Endothelial cell of umbilical vein (primary cell): ENCODE results near the gene SULF2. TPM values are rescaled to one million over a fixed set of nuclear protein-coding genes. Genes with fewer than 3 reads are reported as not detected.

ENCODE experiments used
- BruUV-seq: library from RNA; stranded (reverse); fragments of 400-500 nt; replicated peaks from 2 replicates; lab custom pipeline; 2021; lab: Mats Ljungman, UMichigan
- CTCF ChIA-PET: fragments of 300-600, 350-600 bp; sonication (Branson Sonifier 250); formaldehyde crosslinking; loops from one replicate; lab custom pipeline; 2021; ENCODE audit warnings: antibody characterized with exemption, inconsistent platforms; lab: Charles Lee
- POLR2A ChIA-PET: fragments of 300-600, 350-600 bp; sonication (Branson Sonifier 250); formaldehyde crosslinking; loops from one replicate; lab custom pipeline; 2021; ENCODE audit warnings: antibody characterized with exemption, inconsistent platforms; lab: Charles Lee
- DNase-seq: peaks from one replicate; pipeline ENCODE4 v3.0.0-alpha.2; 2011; ENCODE audit warnings: low read depth, low spot score
- FAIRE-seq: peaks from 2 replicates; lab custom pipeline; 2011; peaks lifted over from hg19 to GRCh38; lab: Jason Lieb, UNC
- H2AFZ ChIP-seq: 2 replicates; pipeline ENCODE4 v1.6.0; 2012; ENCODE audit warnings: low read depth, low read length, control low read depth, inconsistent platforms
- H3K27ac ChIP-seq: 2 replicates; pipeline ENCODE4 v1.5.1; 2011; ENCODE audit warnings: low read depth, mild to moderate bottlenecking, control low read depth, low read length, moderate library complexity; ENCODE audit not compliant: insufficient read depth
- H3K27me3 ChIP-seq, 2 experiments: 2 replicates each; pipeline versions ENCODE4 v1.6.0 to v1.6.1; 2011; ENCODE audit warnings: low read length in 2 of 2, mixed read lengths in 1 of 2; ENCODE audit not compliant: control insufficient read depth in 2 of 2, insufficient read depth in 2 of 2
- H3K36me3 ChIP-seq, 2 experiments: 2 replicates in 1 of 2; 3 replicates in 1 of 2; pipeline ENCODE4 v1.5.1; 2011; ENCODE audit warnings: low read length in 2 of 2, mild to moderate bottlenecking in 1 of 2, moderate library complexity in 1 of 2; ENCODE audit not compliant: control insufficient read depth in 2 of 2, insufficient read depth in 2 of 2; ENCODE audit errors: extremely low read depth in 1 of 2
- H3K4me1 ChIP-seq: 3 replicates; pipeline ENCODE4 v1.5.1; 2011; ENCODE audit warnings: mild to moderate bottlenecking, low read length; ENCODE audit not compliant: control insufficient read depth, insufficient read depth; ENCODE audit errors: extremely low read depth
- H3K4me2 ChIP-seq: 2 replicates; pipeline ENCODE4 v1.6.1; 2011; ENCODE audit warnings: low read length, control low read depth, mixed read lengths; ENCODE audit not compliant: insufficient read depth
- H3K4me3 ChIP-seq, 3 experiments: fragments of 200-600 bp in 1 of 3; sonication (generic), shearing (Covaris generic) in 1 of 3; replicated peaks in 1 of 3; 2 replicates each; pipeline ENCODE4 v1.5.1; 2011 to 2016; ENCODE audit warnings: control low read depth in 3 of 3, low read length in 3 of 3, mild to moderate bottlenecking in 2 of 3, inconsistent platforms in 1 of 3, low read depth in 1 of 3, moderate library complexity in 1 of 3; ENCODE audit not compliant: insufficient read depth in 1 of 3
- H3K79me2 ChIP-seq: 2 replicates; pipeline ENCODE4 v1.6.0; 2012; ENCODE audit warnings: low read length, inconsistent platforms; ENCODE audit not compliant: control insufficient read depth, insufficient read depth
- H3K9ac ChIP-seq: replicated peaks from 2 replicates; pipeline ENCODE3; 2011; ENCODE audit warnings: low read length, control low read depth; ENCODE audit not compliant: insufficient read depth; ENCODE audit errors: extremely low read depth
- H3K9me1 ChIP-seq: replicated peaks from 3 replicates; pipeline ENCODE4 v1.6.0; 2011; ENCODE audit warnings: mild to moderate bottlenecking, low read length; ENCODE audit not compliant: control insufficient read depth, insufficient read depth; ENCODE audit errors: extremely low read depth
- H3K9me3 ChIP-seq: replicated peaks from 2 replicates; pipeline ENCODE4 v1.5.1; 2012; ENCODE audit warnings: low read length, inconsistent platforms; ENCODE audit not compliant: control insufficient read depth, insufficient read depth
- H4K20me1 ChIP-seq: replicated peaks from 2 replicates; pipeline ENCODE3; 2011; ENCODE audit warnings: mild to moderate bottlenecking, low read length; ENCODE audit not compliant: control insufficient read depth, insufficient read depth; ENCODE audit errors: extremely low read depth
- CTCF ChIP-seq, 2 donors: IDR thresholded peaks; 1 replicate in 1 of 2; 2 replicates in 1 of 2; pipeline ENCODE4 v1.5.1; 2011; ENCODE audit warnings: low read length in 2 of 2, mild to moderate bottlenecking in 2 of 2, moderate library complexity in 2 of 2, control low read depth in 1 of 2, inconsistent platforms in 1 of 2, low read depth in 1 of 2; ENCODE audit not compliant: insufficient read depth in 1 of 2; ENCODE audit errors: extremely low read depth in 1 of 2
- EZH2 ChIP-seq: IDR thresholded peaks from 2 replicates; pipeline ENCODE4 v1.6.1; 2012; ENCODE audit warnings: borderline replicate concordance, low read depth, mild to moderate bottlenecking, moderate library complexity, low read length, inconsistent platforms; ENCODE audit not compliant: severe bottlenecking
- FOS ChIP-seq: IDR thresholded peaks from 2 replicates; pipeline ENCODE4 v1.6.1; 2011; ENCODE audit warnings: mild to moderate bottlenecking, low read length, moderate library complexity, borderline replicate concordance; ENCODE audit not compliant: insufficient read depth
- GATA2 ChIP-seq: IDR thresholded peaks from 2 replicates; pipeline ENCODE4 v1.7.0; 2011; ENCODE audit warnings: low read depth, mild to moderate bottlenecking, moderate library complexity, mixed read lengths, low read length; ENCODE audit not compliant: insufficient read length, insufficient read depth
- JUN ChIP-seq: IDR thresholded peaks from 2 replicates; pipeline ENCODE4 v1.6.1; 2011; ENCODE audit warnings: borderline replicate concordance, low read depth; ENCODE audit not compliant: insufficient read length, insufficient read depth
- MAX ChIP-seq: IDR thresholded peaks from 2 replicates; pipeline ENCODE4 v1.6.1; 2011; ENCODE audit not compliant: insufficient read depth, insufficient read length
- MYC ChIP-seq: IDR thresholded peaks from one replicate; pipeline ENCODE4 v1.6.1; 2011; ENCODE audit warnings: mild to moderate bottlenecking, low read depth, low read length
- POLR2A ChIP-seq: IDR thresholded peaks from 2 replicates; pipeline ENCODE4 v1.6.1; 2012; ENCODE audit warnings: low read depth, mild to moderate bottlenecking, control low read depth, low read length
- dilution Hi-C: fragments of 300-500 bp; cut with MboI; formaldehyde crosslinking; loops from one replicate; pipeline ENCODE4 v1.15.0; 2019; ENCODE audit warnings: low sequenced_read_pairs; ENCODE audit not compliant: extremely low pct_ligation_motif_present
- intact Hi-C: fragments of 100-400 bp; cut with micrococcal nuclease; formaldehyde crosslinking; loops from one replicate; pipeline ENCODE4 v1.10.0; 2022
- polyA plus RNA-seq, 4 experiments: library from polyadenylated mRNA; depleted of rRNA in 3 of 4; stranded (reverse) in 3 of 4; unstranded in 1 of 4; fragments of >200 nt; gene quantifications; 2 replicates each; pipeline versions ENCODE4 v1.2.1 to v1.2.3, GENCODE V29; 2011 to 2012; ENCODE audit warnings: missing spikeins in 1 of 4
- total RNA-seq: library from RNA; stranded (reverse); gene quantifications from 2 replicates; pipeline ENCODE4 v1.2.3, GENCODE V29; 2021

SULF2 gene
- total and polyA plus RNA-seq, 2 donors (not counting 3 experiments of a cell fraction or from before 2014, with no cell fraction given), result 58.5 to 160 TPM

GRCh38 chr20:47740862-47741184, 44.5 kb downstream of the SULF2 start:
- no peak overlapping the region for H3K4me3 ChIP-seq
- H4K20me1 ChIP-seq, result no peaks in the 10 kb centered on the region
- ChIA-PET CTCF (interaction anchor here (1.3 kb wide), 1 partner anchor 38 kb away, joined by 3 read pairs; no protein-coding TSS in a partner anchor), POLR2A (no interaction called here)
- no peak for DNase-seq
- H3K4me2 ChIP-seq, result no peak overlapping the region
- no peak for FAIRE-seq
- H2AFZ ChIP-seq, result no peak overlapping the region
- intact Hi-C loops, result no loop called here
- no peaks in the 10 kb centered on the region for H3K9me3 ChIP-seq
- no peaks in the 10 kb centered on the region for H3K4me1 ChIP-seq
- BruUV-seq, result no TSS peak
- no peak for TF ChIP-seq JUN
- no peak for TF ChIP-seq FOS
- TF ChIP-seq MAX, result no peak
- no peak for TF ChIP-seq MYC
- TF ChIP-seq POLR2A, result no peak
- TF ChIP-seq GATA2, result no peak
- no peak for TF ChIP-seq CTCF (IDR thresholded peaks at IDR 0.05; ENCODE audit: extremely low read depth in 1 of 2, insufficient read depth in 1 of 2, low read depth in 1 of 2, low read length in 2 of 2)
- TF ChIP-seq EZH2, result no peak
- no peaks in the 10 kb centered on the region for H3K27me3 ChIP-seq
- H3K9me1 ChIP-seq, result no peaks in the 10 kb centered on the region
- H3K79me2 ChIP-seq, result no peaks in the 10 kb centered on the region
- H3K9ac ChIP-seq, result no peak overlapping the region
- dilution Hi-C loops, result no loop called here
- no peak overlapping the region for H3K27ac ChIP-seq
- H3K36me3 ChIP-seq, result no peaks in the 10 kb centered on the region
